Endothelial cell (in vitro differentiated cells): Measurements from ENCODE around the gene PAPPA. TPM values are rescaled to one million over a fixed set of nuclear protein-coding genes. Genes with fewer than 3 reads are reported as not detected.

Source experiments
- DNase-seq: peaks from one replicate; pipeline ENCODE4 v3.0.0; 2021; ENCODE audit warnings: low spot score
- H3K27ac Mint-ChIP-seq: one replicate; pipeline ENCODE4 v1.8.0; 2021; ENCODE audit warnings: mixed read lengths, inconsistent platforms; ENCODE audit not compliant: unreplicated experiment
- H3K27me3 Mint-ChIP-seq: one replicate; pipeline ENCODE4 v1.8.0; 2021; ENCODE audit warnings: mild to moderate bottlenecking, moderate library complexity, mixed read lengths, inconsistent platforms; ENCODE audit not compliant: unreplicated experiment
- H3K36me3 Mint-ChIP-seq: one replicate; pipeline ENCODE4 v1.8.0; 2021; ENCODE audit warnings: mild to moderate bottlenecking, low read depth, mixed read lengths, inconsistent platforms; ENCODE audit not compliant: unreplicated experiment
- H3K4me1 Mint-ChIP-seq: one replicate; pipeline ENCODE4 v1.8.0; 2021; ENCODE audit warnings: mild to moderate bottlenecking, mixed read lengths, inconsistent platforms; ENCODE audit not compliant: unreplicated experiment
- H3K4me3 Mint-ChIP-seq: one replicate; pipeline ENCODE4 v1.8.0; 2021; ENCODE audit warnings: mild to moderate bottlenecking, mixed read lengths, inconsistent platforms; ENCODE audit not compliant: unreplicated experiment
- H3K9me3 Mint-ChIP-seq: one replicate; pipeline ENCODE4 v1.8.0; 2021; ENCODE audit warnings: mixed read lengths, inconsistent platforms; ENCODE audit not compliant: unreplicated experiment
- total RNA-seq: library from RNA; stranded (reverse); fragmentation: NEBNext Ultra II Directional; extraction: Animal tissue kit (Norgen Biotek cat#: 25700); gene quantifications from one replicate; pipeline ENCODE4 v1.2.1, GENCODE V29; 2021; ENCODE audit not compliant: unreplicated experiment
- TF ChIP-seq, protein P1 (sequence below): fragments of 200-600 bp; sonication (generic); IDR thresholded peaks from one replicate; pipeline ENCODE4 v1.5.0; 2021; ENCODE audit warnings: antibody characterized with exemption; ENCODE audit not compliant: unreplicated experiment

PAPPA gene
- total RNA-seq, 1 donor from 2014 or later = 1.4 TPM

DNA sequence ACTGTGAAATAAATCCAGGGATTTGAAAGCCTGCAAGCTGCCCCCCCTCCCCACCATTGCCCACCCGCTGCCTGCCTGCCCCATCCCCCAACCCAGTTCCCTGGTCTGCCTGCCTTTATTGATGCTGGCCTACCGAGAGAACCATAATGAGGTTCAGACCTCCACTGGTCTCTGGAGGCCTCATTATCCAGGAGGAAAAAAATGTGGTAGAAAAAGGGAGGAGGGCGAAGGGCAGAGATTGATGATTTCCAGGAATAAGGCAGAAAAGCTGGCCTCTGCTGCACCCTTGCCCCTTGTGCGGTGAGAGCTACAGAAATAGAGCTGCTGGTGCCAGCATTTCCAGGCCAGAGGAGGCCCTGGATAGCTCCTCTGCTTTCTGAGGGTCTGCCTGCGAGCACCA is 216.1 kb downstream of the PAPPA start:
- H3K27ac Mint-ChIP-seq = no peak overlapping the region
- H3K36me3 Mint-ChIP-seq = no peaks in the 10 kb centered on the region
- H3K9me3 Mint-ChIP-seq = no peaks in the 10 kb centered on the region
- H3K27me3 Mint-ChIP-seq = peaks cover 1% of the 10 kb centered on the region
- peaks cover 4% of the 10 kb centered on the region for H3K4me1 Mint-ChIP-seq
- TF ChIP-seq, protein P1, sequence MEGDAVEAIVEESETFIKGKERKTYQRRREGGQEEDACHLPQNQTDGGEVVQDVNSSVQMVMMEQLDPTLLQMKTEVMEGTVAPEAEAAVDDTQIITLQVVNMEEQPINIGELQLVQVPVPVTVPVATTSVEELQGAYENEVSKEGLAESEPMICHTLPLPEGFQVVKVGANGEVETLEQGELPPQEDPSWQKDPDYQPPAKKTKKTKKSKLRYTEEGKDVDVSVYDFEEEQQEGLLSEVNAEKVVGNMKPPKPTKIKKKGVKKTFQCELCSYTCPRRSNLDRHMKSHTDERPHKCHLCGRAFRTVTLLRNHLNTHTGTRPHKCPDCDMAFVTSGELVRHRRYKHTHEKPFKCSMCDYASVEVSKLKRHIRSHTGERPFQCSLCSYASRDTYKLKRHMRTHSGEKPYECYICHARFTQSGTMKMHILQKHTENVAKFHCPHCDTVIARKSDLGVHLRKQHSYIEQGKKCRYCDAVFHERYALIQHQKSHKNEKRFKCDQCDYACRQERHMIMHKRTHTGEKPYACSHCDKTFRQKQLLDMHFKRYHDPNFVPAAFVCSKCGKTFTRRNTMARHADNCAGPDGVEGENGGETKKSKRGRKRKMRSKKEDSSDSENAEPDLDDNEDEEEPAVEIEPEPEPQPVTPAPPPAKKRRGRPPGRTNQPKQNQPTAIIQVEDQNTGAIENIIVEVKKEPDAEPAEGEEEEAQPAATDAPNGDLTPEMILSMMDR = no peak
- no peak overlapping the region for H3K4me3 Mint-ChIP-seq
- DNase-seq = no peak

DNA sequence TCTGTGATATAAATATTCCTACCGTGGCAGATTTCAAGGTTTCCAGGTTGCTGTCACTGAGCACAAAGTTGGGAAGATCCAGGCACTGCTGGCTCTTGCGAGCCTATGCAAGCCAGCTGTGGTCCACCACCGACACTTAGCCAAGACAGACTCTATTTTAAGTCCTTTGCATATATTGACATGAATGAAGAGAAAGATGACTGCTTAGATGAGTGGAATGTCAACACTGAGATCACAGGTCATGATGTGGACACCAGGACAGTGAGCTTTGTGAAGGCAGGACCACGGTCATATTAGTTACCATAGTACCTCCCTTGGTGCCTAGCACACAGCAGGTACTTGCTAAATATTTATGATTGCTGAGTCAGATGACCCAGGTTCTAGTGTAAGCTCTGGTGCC is 217.0 kb downstream of the PAPPA start:
- TF ChIP-seq, protein P1 = no peak
- no peaks in the 10 kb centered on the region for H3K9me3 Mint-ChIP-seq
- H3K36me3 Mint-ChIP-seq = no peaks in the 10 kb centered on the region
- H3K27ac Mint-ChIP-seq = no peak overlapping the region
- DNase-seq = no peak
- no peak overlapping the region for H3K4me3 Mint-ChIP-seq
- peaks cover 1% of the 10 kb centered on the region for H3K27me3 Mint-ChIP-seq
- H3K4me1 Mint-ChIP-seq = peaks cover 4% of the 10 kb centered on the region

DNA sequence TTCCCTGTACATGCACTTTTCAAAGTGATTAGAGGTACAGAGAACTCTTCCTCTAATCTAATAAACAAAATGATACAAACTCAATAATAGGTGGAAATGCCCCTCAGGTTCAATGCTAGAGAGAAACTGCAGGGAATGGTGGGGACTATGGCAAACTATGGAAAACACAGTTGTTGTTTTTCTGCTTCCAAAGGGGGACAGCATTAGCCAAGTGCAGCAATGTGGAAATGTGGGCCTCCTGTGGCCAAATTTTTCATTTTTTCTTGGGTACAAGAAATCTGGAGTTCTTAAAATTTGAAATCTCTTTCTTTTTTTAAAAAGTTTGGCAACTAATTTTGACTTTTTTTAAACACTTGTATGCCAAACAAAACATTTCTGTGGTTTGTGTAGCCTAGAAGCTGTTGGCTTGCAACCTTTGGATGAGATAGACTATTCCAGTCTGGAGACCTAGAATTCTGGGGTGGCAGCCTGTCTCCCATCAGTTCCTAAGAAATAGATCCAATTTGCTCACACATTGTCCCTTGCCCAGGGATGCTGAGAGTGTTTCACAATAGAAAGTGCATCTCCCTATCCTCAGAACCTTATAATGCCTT is 218.6 kb downstream of the PAPPA start:
- Mint-ChIP-seq H3K36me3 (no peaks in the 10 kb centered on the region), H3K4me3 (no peak overlapping the region), H3K9me3 (no peaks in the 10 kb centered on the region), H3K27me3 (peaks cover 1% of the 10 kb centered on the region), H3K4me1 (peaks cover 4% of the 10 kb centered on the region), H3K27ac (no peak overlapping the region)
- TF ChIP-seq, protein P1 = no peak
- no peak for DNase-seq

DNA sequence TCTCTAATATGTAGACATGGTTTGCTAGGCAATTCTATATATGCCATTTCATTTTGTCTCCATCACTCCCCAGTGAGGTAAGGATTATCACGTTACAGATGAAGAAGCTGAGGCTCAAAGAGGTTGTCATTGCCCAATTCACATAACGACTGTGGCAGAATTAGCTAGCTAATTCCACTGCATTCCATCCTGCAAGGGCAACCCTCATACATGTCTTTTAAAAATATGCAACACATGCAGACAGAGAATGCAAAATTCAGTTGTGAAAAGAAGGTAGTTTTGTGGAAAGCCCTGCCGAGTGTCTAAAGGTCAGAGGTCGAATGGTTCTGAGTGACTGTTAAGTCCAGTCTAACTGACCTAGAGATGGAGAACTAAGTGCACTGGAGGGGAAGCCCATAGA is 219.2 kb downstream of the PAPPA start:
- Mint-ChIP-seq H3K27ac (no peak overlapping the region), H3K9me3 (no peaks in the 10 kb centered on the region), H3K36me3 (no peaks in the 10 kb centered on the region), H3K4me1 (peaks cover 4% of the 10 kb centered on the region), H3K27me3 (peaks cover 1% of the 10 kb centered on the region), H3K4me3 (no peak overlapping the region)
- no peak for DNase-seq
- TF ChIP-seq, protein P1 = no peak

DNA sequence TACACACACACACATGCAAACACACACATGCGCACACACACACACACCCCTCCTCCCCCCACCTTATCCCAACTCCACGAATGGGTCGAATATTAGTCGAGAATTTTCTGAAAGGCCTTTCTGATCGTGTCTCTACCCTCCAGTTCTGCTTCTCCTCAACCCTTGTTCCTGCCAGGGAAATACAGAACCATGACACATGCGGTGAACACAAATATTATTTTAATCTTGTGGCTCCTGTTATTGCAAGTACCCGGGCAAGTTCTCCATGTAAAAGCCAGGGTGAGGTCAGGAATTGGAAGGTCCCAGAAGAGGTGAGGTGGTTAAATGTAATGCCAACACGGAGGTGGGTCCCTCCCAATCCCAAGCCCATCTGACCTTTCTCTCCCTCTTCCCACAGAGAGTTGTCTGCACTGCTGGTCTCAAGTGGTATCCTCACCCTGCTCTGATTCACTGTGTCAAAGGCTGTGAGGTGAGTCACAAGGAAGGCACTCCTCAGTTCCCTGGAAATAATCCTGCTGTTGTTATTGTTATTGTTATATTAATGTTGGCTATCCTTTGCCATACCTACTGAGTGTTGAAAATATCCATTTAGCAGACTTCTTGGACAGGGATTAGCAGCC is 223.7 kb downstream of the PAPPA start:
- DNase-seq = no peak

More for the DNA sequence above, 223.7 kb downstream of the PAPPA start:
- H3K36me3 Mint-ChIP-seq = no peaks in the 10 kb centered on the region
- H3K4me3 Mint-ChIP-seq = no peak overlapping the region
- no peaks in the 10 kb centered on the region for H3K27me3 Mint-ChIP-seq
- TF ChIP-seq, protein P1 = no peak
- H3K27ac Mint-ChIP-seq = no peak overlapping the region
- peaks cover 4% of the 10 kb centered on the region for H3K4me1 Mint-ChIP-seq
- no peaks in the 10 kb centered on the region for H3K9me3 Mint-ChIP-seq
